K562 (cell line): Measurements from ENCODE around the gene PPP1R13B. TPM values are rescaled to one million over a fixed set of nuclear protein-coding genes. Genes with fewer than 3 reads are reported as not detected.

ENCODE experiments used
- ATAC-seq: fragments of 200-7000 bp; cut with Tn5 transposase; 3 replicates; pipeline ENCODE4 v1.9.1; 2020; ENCODE audit warnings: moderate library complexity
- BruUV-seq: library from RNA; stranded (reverse); fragments of 400-500 nt; replicated peaks from 2 replicates; lab custom pipeline; 2021; lab: Mats Ljungman, UMichigan
- CTCF ChIA-PET: fragments of 300-600 bp; formaldehyde crosslinking; extraction: SDS; loops from one replicate; lab custom pipeline; 2021; ENCODE audit warnings: low intra/inter-chr PET ratio; lab: Yijun Ruan, JAX
- POLR2A ChIA-PET: fragments of 300-600, 350-650 bp; sonication (Branson Sonifier 250); formaldehyde crosslinking; extraction: SDS; loops from one replicate; lab custom pipeline; 2021; ENCODE audit warnings: antibody characterized with exemption, inconsistent platforms; lab: Yijun Ruan, JAX
- DNase-seq, 4 experiments: peaks; one replicate each; pipeline versions ENCODE4 v3.0.0 to v3.0.0-alpha.2; 2011 to 2018; ENCODE audit warnings: low spot score in 3 of 4, mixed read lengths in 3 of 4; ENCODE audit errors: extremely low read depth in 1 of 4
- FAIRE-seq: peaks from 2 replicates; lab custom pipeline; 2011; peaks lifted over from hg19 to GRCh38; lab: Jason Lieb, UNC
- H2AFZ ChIP-seq: 2 replicates; pipeline ENCODE4 v1.6.0; 2011; ENCODE audit warnings: low read depth, low read length, control low read depth, inconsistent platforms
- H3K27ac ChIP-seq: fragments of 200-600 bp; 3 replicates; pipeline ENCODE4 v1.8.0; 2011; ENCODE audit warnings: low read depth, mild to moderate bottlenecking, control low read depth, inconsistent platforms, low read length, moderate library complexity, mixed read lengths; ENCODE audit errors: extremely low read depth
- H3K27me3 ChIP-seq, 2 experiments: fragments of 300-600 bp in 1 of 2; 2 replicates in 1 of 2; 3 replicates in 1 of 2; pipeline versions ENCODE4 v1.6.0 to v1.8.0; 2011; ENCODE audit warnings: inconsistent platforms in 2 of 2, low read length in 2 of 2, mild to moderate bottlenecking in 1 of 2, mixed read lengths in 1 of 2, moderate library complexity in 1 of 2; ENCODE audit not compliant: control insufficient read depth in 2 of 2, insufficient read depth in 2 of 2
- H3K36me3 ChIP-seq: fragments of 300-600 bp; 3 replicates; pipeline ENCODE4 v1.8.0; 2011; ENCODE audit warnings: mild to moderate bottlenecking, low read length, inconsistent platforms; ENCODE audit not compliant: control insufficient read depth, insufficient read depth
- H3K4me1 ChIP-seq, 2 experiments: fragments of 200-600 bp in 1 of 2; replicated peaks in 1 of 2; 2 replicates in 1 of 2; 3 replicates in 1 of 2; pipeline versions ENCODE4 v1.5.1 to v1.8.0; 2011; ENCODE audit warnings: inconsistent platforms in 2 of 2, low read length in 2 of 2, mild to moderate bottlenecking in 1 of 2, mixed read lengths in 1 of 2, moderate library complexity in 1 of 2; ENCODE audit not compliant: control insufficient read depth in 2 of 2, insufficient read depth in 2 of 2
- H3K4me2 ChIP-seq: 2 replicates; pipeline ENCODE4 v1.6.1; 2011; ENCODE audit warnings: low read length, control low read depth, inconsistent platforms, mixed read lengths; ENCODE audit not compliant: insufficient read depth
- H3K4me3 ChIP-seq: fragments of 200-600 bp; sonication (generic), shearing (Covaris generic); 2 replicates; pipeline ENCODE4 v1.5.1; 2016; ENCODE audit warnings: control low read depth, inconsistent platforms
- H3K79me2 ChIP-seq: fragments of 200-600 bp; 3 replicates; pipeline ENCODE4 v1.8.0; 2011; ENCODE audit warnings: low read length, inconsistent platforms; ENCODE audit not compliant: control insufficient read depth, insufficient read depth
- H3K9ac ChIP-seq, 2 experiments: 2 replicates each; pipeline versions ENCODE4 v1.6.0 to v1.6.1; 2011; ENCODE audit warnings: low read depth in 2 of 2, low read length in 2 of 2, control low read depth in 1 of 2, inconsistent platforms in 1 of 2, mild to moderate bottlenecking in 1 of 2, mixed read lengths in 1 of 2; ENCODE audit not compliant: insufficient read depth in 1 of 2
- H3K9me1 ChIP-seq: one replicate; pipeline ENCODE4 v1.6.0; 2011; ENCODE audit warnings: inconsistent platforms, mild to moderate bottlenecking, low read length, moderate library complexity; ENCODE audit not compliant: control insufficient read depth, insufficient read depth
- H3K9me3 ChIP-seq: replicated peaks from 2 replicates; pipeline ENCODE4 v1.5.1; 2011; ENCODE audit warnings: low read depth, low read length, inconsistent platforms; ENCODE audit not compliant: control insufficient read depth, insufficient read depth
- H4K20me1 ChIP-seq: replicated peaks from 2 replicates; pipeline ENCODE4 v1.6.1; 2011; ENCODE audit warnings: low read length, inconsistent platforms, mixed read lengths; ENCODE audit not compliant: control insufficient read depth, insufficient read depth
- ARID3B ChIP-seq: fragments of 250-450 bp; sonication (Bioruptor Pico); IDR thresholded peaks from 2 replicates; pipeline ENCODE4 v1.4.0; 2020; ENCODE audit warnings: borderline replicate concordance
- GABPB1 ChIP-seq: sonication (generic); formaldehyde crosslinking; IDR thresholded peaks from 2 replicates; pipeline ENCODE4 v1.8.0; 2022; ENCODE audit warnings: mild to moderate bottlenecking, missing genetic modification reagents
- HINFP ChIP-seq: fragments of 450-650 bp; conservative IDR thresholded peaks from 2 replicates; pipeline ENCODE4 v1.6.1; 2016; ENCODE audit warnings: missing genetic modification characterization, low read depth, mild to moderate bottlenecking, control low read depth, missing compliant biosample characterization
- MEIS2 ChIP-seq: fragments of 450-650 bp; IDR thresholded peaks from 2 replicates; pipeline ENCODE4 v1.6.1; 2014; ENCODE audit warnings: mild to moderate bottlenecking; ENCODE audit not compliant: partially characterized antibody
- SRF ChIP-seq, 2 experiments: fragments of 250-450, 450-650 bp in 1 of 2; sonication (Bioruptor Pico) in 1 of 2; sonication (generic) in 1 of 2; formaldehyde crosslinking; IDR thresholded peaks; 2 replicates each; pipeline versions ENCODE4 v1.5.0 to v1.5.1; 2020 to 2022; ENCODE audit warnings: mild to moderate bottlenecking in 1 of 2, missing genetic modification reagents in 1 of 2
- ZBTB33 ChIP-seq: sonication (generic); formaldehyde crosslinking; IDR thresholded peaks from 2 replicates; pipeline ENCODE4 v1.8.1; 2023; ENCODE audit warnings: mild to moderate bottlenecking, missing genetic modification reagents
- ZNF140 ChIP-seq: fragments of 250-450 bp; sonication (Bioruptor Pico); IDR thresholded peaks from 2 replicates; pipeline ENCODE4 v1.8.0; 2021; ENCODE audit warnings: moderate library complexity, mild to moderate bottlenecking, inconsistent platforms
- WGBS: fragments of 100-300 bp; shearing (Covaris generic); methylation state at CpG from one replicate; pipeline ENCODE4 v1.1.6; 2016; ENCODE audit warnings: low coverage, mixed read lengths; ENCODE audit not compliant: insufficient coverage; ENCODE audit errors: missing lambda C conversion rate; 5-methylcytosine and 5-hydroxymethylcytosine counted together
- in situ Hi-C: fragments of 300-500 bp; cut with MboI; formaldehyde crosslinking; loops from 4 replicates; pipeline ENCODE4 v1.15.0; 2018; ENCODE audit warnings: inconsistent platforms, mixed read lengths
- intact Hi-C: fragments of 100-400 bp; cut with micrococcal nuclease; formaldehyde crosslinking; loops from 2 replicates; pipeline ENCODE4 v1.14.2; 2022
- polyA plus RNA-seq, 8 experiments: library from polyadenylated mRNA; depleted of rRNA in 4 of 8; stranded (reverse) in 5 of 8; unstranded in 3 of 8; fragments of >200 nt; fragmentation: Nextera tagmentation in 2 of 8; fragmentation: Illumina TruSeq in 1 of 8; extraction: Ambion mirVana in 2 of 8; extraction: Trizol in 1 of 8; gene quantifications; 2 replicates each; pipeline versions ENCODE4 v1.2.1 to v1.2.3, GENCODE V29; 2011 to 2014; ENCODE audit warnings: inconsistent platforms in 1 of 8, missing spikeins in 1 of 8
- total RNA-seq, 7 experiments: library from RNA; depleted of rRNA in 6 of 7; stranded (reverse); fragments of >200 nt in 6 of 7; fragmentation: Illumina TruSeq in 2 of 7; extraction: Trizol in 2 of 7; gene quantifications; 2 replicates each; pipeline versions ENCODE4 v1.2.1 to v1.2.3, GENCODE V29; 2011 to 2021; ENCODE audit warnings: low replicate concordance in 1 of 7

The PPP1R13B gene
- total and polyA plus RNA-seq, 9 of the 15 experiments (the other 6 are each of a cell fraction or from before 2014, with no cell fraction given) = 0.03 to 1.7 (median 0.15) TPM

- no peak for TF ChIP-seq ARID3B (CRISPR knock-in tag)
- no peak for TF ChIP-seq ZNF140 (CRISPR knock-in tag)
- no peak for TF ChIP-seq GABPB1
- no peak for TF ChIP-seq ZBTB33 (CRISPR knock-in tag)
- no peak for TF ChIP-seq HINFP (tag)
Observed at GRCh38 chr14:103825101-103825500, 22.3 kb downstream of the PPP1R13B start (continued).

GRCh38 chr14:103820908-103821307, 26.5 kb downstream of the PPP1R13B start:
- 0% methylated on average over 1 of the region's 1 CpG for WGBS
- POLR2A ChIA-PET = no interaction called here
- in situ Hi-C loops = no loop called here
- H3K4me3 ChIP-seq = no peak overlapping the region
- no peaks in the 10 kb centered on the region for H3K4me1 ChIP-seq
- FAIRE-seq (no peak), DNase-seq (no peak), ATAC-seq (no peak)
- peaks cover 4% of the 10 kb centered on the region in 2 experiments; a peak in 2 of 5 replicates for H3K27me3 ChIP-seq
- no peak overlapping the region for H2AFZ ChIP-seq
- H3K79me2 ChIP-seq = no peaks in the 10 kb centered on the region
- no peaks in the 10 kb centered on the region for H3K36me3 ChIP-seq
- H3K4me2 ChIP-seq = no peak overlapping the region
- intact Hi-C loops = no loop called here
- no peaks in the 10 kb centered on the region for H4K20me1 ChIP-seq
- no TSS peak for BruUV-seq
- no peaks in the 10 kb centered on the region for H3K9me3 ChIP-seq
- no peaks in the 10 kb centered on the region for H3K9me1 ChIP-seq
- H3K9ac ChIP-seq = no peak overlapping the region
- CTCF ChIA-PET = no interaction called here
- no peak for TF ChIP-seq SRF (CRISPR knock-in tag; IDR thresholded peaks at IDR 0.05)
- TF ChIP-seq MEIS2 = peak; percentile 26
- H3K27ac ChIP-seq = no peak overlapping the region
